Gastroesophageal sphincter (tissue), 4 donors: ENCODE results near the gene ANO4. TPM values are rescaled to one million over a fixed set of nuclear protein-coding genes. Genes with fewer than 3 reads are reported as not detected.

Experiments
- ATAC-seq: fragments of 150-250 bp; one replicate; pipeline ENCODE4 v1.9.1; 2016; ENCODE audit warnings: mild to moderate bottlenecking, moderate library complexity
- H3K27ac ChIP-seq, 4 donors: fragments of 200-600 bp; sonication (generic) in 3 of 4; 1 replicate in 3 of 4; 2 replicates in 1 of 4; pipeline ENCODE4 v1.5.1; 2016 to 2019
- H3K27me3 ChIP-seq: fragments of 200-600 bp; sonication (generic); one replicate; pipeline ENCODE4 v1.5.1; 2019
- H3K36me3 ChIP-seq, 2 donors: fragments of 200-600 bp; sonication (generic); one replicate each; pipeline ENCODE4 v1.5.1; 2019; ENCODE audit warnings: control low read depth in 1 of 2
- H3K4me1 ChIP-seq, 3 donors: fragments of 200-600 bp; sonication (generic); 1 replicate in 2 of 3; 2 replicates in 1 of 3; pipeline ENCODE4 v1.5.1; 2016 to 2019; ENCODE audit warnings: control low read depth in 2 of 3
- H3K4me3 ChIP-seq, 2 donors: fragments of 200-600 bp; sonication (generic); one replicate each; pipeline ENCODE4 v1.5.1; 2019; ENCODE audit warnings: mild to moderate bottlenecking in 1 of 2, moderate library complexity in 1 of 2
- H3K9me3 ChIP-seq, 3 donors: fragments of 200-600 bp; sonication (generic); one replicate each; pipeline ENCODE4 v1.5.1; 2017 to 2019; ENCODE audit warnings: control low read depth in 2 of 3
- CTCF ChIP-seq, 4 experiments: fragments of 200-600 bp in 2 of 4; fragments of 450-650 bp in 2 of 4; sonication (generic) in 1 of 4; IDR thresholded peaks; one replicate each; pipeline ENCODE4 v1.5.1; 2017 to 2019; ENCODE audit warnings: antibody characterized with exemption in 4 of 4, mild to moderate bottlenecking in 2 of 4, moderate library complexity in 2 of 4
- EP300 ChIP-seq: sonication (generic); formaldehyde crosslinking; IDR thresholded peaks from one replicate; pipeline ENCODE4 v1.6.1; 2017; ENCODE audit warnings: antibody characterized with exemption, mild to moderate bottlenecking
- POLR2A ChIP-seq, 2 donors: fragments of 450-650 bp; IDR thresholded peaks; one replicate each; pipeline ENCODE4 v1.6.1; 2017; ENCODE audit warnings: antibody characterized with exemption in 2 of 2, mild to moderate bottlenecking in 2 of 2, moderate library complexity in 1 of 2
- POLR2AphosphoS5 ChIP-seq: sonication (generic); formaldehyde crosslinking; IDR thresholded peaks from one replicate; pipeline ENCODE4 v1.6.1; 2017; ENCODE audit warnings: antibody characterized with exemption
- WGBS, 2 donors: methylation state at CpG; one replicate each; pipeline ENCODE4 v1.1.5; 2018; ENCODE audit warnings: low coverage in 1 of 2; 5-methylcytosine and 5-hydroxymethylcytosine counted together
- total RNA-seq, 4 donors: library from RNA; depleted of rRNA; stranded (reverse); fragments of >200 nt; gene quantifications; one replicate each; pipeline ENCODE4 v1.1.0, GENCODE V29; 2016

ANO4 gene
- total RNA-seq, 4 donors from 2014 or later: 0.08 to 0.30 (median 0.13) TPM; not detected in 1

- 50 to 77% methylated on average over 1 to 4 of the region's 4 CpGs for WGBS, 2 donors
- peaks cover 0 to 31% (median 0%) of the 10 kb centered on the region in 3 donors for H3K9me3 ChIP-seq
- no peak overlapping the region for H3K27ac ChIP-seq
- no peak overlapping the region for H3K4me3 ChIP-seq
- no peaks in the 10 kb centered on the region for H3K27me3 ChIP-seq
- no peak for ATAC-seq
- TF ChIP-seq POLR2A (IDR thresholded peaks at IDR 0.05): no peak
- TF ChIP-seq CTCF (IDR thresholded peaks at IDR 0.05): no peak
- TF ChIP-seq EP300: no peak
- no peak for TF ChIP-seq POLR2AphosphoS5
- H3K4me1 ChIP-seq: no peaks in the 10 kb centered on the region
- H3K36me3 ChIP-seq: no peaks in the 10 kb centered on the region
Measured at GRCh38 chr12:101027816-101028215, 233.2 kb downstream of the ANO4 start.

GRCh38 chr12:101038289-101038871 lies 243.8 kb downstream of the ANO4 start:
- Histone ChIP-seq H3K27me3 (no peaks in the 10 kb centered on the region), H3K4me1 (no peaks in the 10 kb centered on the region), H3K36me3 (no peaks in the 10 kb centered on the region), H3K9me3 (no peaks in the 10 kb centered on the region), H3K4me3 (no peak overlapping the region), H3K27ac (no peak overlapping the region)
- ATAC-seq: no peak
- no peak for TF ChIP-seq POLR2AphosphoS5
- TF ChIP-seq EP300: no peak
- TF ChIP-seq POLR2A (IDR thresholded peaks at IDR 0.05): no peak
- TF ChIP-seq CTCF (IDR thresholded peaks at IDR 0.05): no peak
- WGBS, 2 donors: 31 to 46% methylated on average over 1 to 2 of the region's 2 CpGs

DNA sequence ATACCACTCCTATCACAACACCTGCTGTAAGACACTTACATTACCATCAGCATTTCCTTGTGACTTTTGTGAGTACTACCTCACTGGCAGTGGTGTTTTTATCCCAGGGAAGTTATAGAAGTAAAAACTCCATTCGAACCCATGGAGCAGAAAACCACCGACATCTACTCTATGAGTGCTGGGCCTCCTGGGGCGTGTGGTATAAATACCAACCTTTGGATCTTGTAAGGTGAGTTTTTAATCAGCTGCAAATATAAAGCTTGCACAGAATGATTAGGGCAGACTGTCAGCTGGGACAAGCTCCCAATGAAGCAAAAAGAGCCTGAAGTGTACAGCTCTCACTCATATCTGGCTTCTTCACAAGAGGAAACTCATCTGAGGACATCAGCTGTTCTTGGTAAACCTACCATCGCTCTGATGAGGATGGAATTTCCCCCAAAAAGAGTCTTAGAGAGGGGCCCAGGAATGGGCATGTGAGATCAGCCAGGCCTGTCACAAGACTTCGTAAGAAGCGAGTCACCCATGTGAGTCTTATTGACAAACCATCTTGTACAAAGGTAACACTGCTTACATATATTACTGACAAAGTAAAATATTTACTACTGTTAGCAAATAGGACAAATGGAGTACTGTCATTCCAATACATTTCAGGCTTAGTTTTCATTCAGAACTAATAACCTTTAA lies 245.4 kb downstream of the ANO4 start:
- Histone ChIP-seq H3K27me3 (no peaks in the 10 kb centered on the region), H3K4me1 (no peaks in the 10 kb centered on the region), H3K36me3 (no peaks in the 10 kb centered on the region), H3K27ac (no peak overlapping the region), H3K4me3 (no peak overlapping the region), H3K9me3 (no peaks in the 10 kb centered on the region)
- 90 to 95% methylated on average over 6 of the region's 6 CpGs for WGBS, 2 donors
- ATAC-seq: no peak
- TF ChIP-seq CTCF (IDR thresholded peaks at IDR 0.05) (no peak), POLR2AphosphoS5 (no peak), POLR2A (IDR thresholded peaks at IDR 0.05) (no peak), EP300 (no peak)

DNA sequence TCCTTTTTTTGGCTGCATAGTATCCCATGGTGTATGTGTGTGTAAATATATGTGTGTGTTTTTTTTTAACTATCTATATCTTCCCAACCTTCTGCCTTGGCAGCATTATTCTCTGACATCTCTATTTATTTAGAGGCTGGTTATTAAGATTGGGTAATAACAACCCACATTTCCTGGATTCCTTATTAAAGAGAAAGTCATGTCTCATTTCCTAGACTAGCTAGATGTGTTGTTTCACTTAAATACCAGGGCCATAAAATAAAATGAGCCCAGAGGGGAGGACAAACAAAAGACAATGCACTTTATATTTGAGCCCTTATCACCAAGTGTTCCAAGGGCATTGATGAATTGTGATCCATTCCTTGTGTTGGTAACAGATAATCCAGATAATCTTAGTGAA lies 246.4 kb downstream of the ANO4 start:
- no peak for ATAC-seq
- TF ChIP-seq POLR2AphosphoS5 (no peak), CTCF (IDR thresholded peaks at IDR 0.05) (no peak), EP300 (no peak), POLR2A (IDR thresholded peaks at IDR 0.05) (no peak)
- no peaks in the 10 kb centered on the region for H3K36me3 ChIP-seq
- no peaks in the 10 kb centered on the region for H3K4me1 ChIP-seq
- H3K9me3 ChIP-seq: no peaks in the 10 kb centered on the region
- no peaks in the 10 kb centered on the region for H3K27me3 ChIP-seq
- H3K27ac ChIP-seq: no peak overlapping the region
- no peak overlapping the region for H3K4me3 ChIP-seq

DNA sequence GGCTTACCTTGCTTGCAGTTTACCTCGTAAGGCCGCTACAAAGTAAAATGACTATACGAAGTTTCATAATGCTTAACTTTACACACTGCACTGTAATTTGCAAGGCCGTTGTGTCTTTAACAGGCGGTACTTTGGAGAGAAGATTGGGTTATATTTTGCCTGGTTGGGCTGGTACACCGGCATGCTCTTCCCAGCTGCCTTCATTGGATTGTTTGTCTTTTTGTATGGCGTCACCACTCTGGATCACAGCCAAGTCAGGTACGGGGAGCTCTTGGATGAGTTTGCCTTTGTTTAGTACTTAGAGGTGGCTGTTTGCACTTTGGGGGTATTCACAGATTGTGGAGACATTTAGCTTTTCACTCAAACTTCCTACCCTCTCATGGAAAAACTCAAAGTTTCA lies 247.6 kb downstream of the ANO4 start:
- no peaks in the 10 kb centered on the region for H3K27me3 ChIP-seq
- ATAC-seq: no peak
- no peaks in the 10 kb centered on the region for H3K4me1 ChIP-seq
- TF ChIP-seq POLR2AphosphoS5 (no peak), CTCF (IDR thresholded peaks at IDR 0.05) (no peak), EP300 (no peak), POLR2A (IDR thresholded peaks at IDR 0.05) (no peak)
- no peak overlapping the region for H3K4me3 ChIP-seq
- no peaks in the 10 kb centered on the region for H3K36me3 ChIP-seq
- no peaks in the 10 kb centered on the region for H3K9me3 ChIP-seq
- no peak overlapping the region for H3K27ac ChIP-seq
- 87 to 95% methylated on average over 3 to 8 of the region's 8 CpGs for whole genome bisulfite sequencing, 2 donors
